OCI-LY7 (cell line): ENCODE data around the gene LINC01488.

Experiments
- CTCF ChIP-seq: fragments of 200-600 bp; sonication (generic); conservative IDR thresholded peaks from 2 replicates; pipeline ENCODE4 v1.5.1; 2014; ENCODE audit warnings: mild to moderate bottlenecking, antibody characterized with exemption, low read length, moderate library complexity, mixed read lengths
- EZH2phosphoT487 ChIP-seq: fragments of 200-600 bp; sonication (generic); IDR thresholded peaks from 2 replicates; pipeline ENCODE4 v1.6.1; 2018; ENCODE audit warnings: low read depth, borderline replicate concordance, mild to moderate bottlenecking, mixed run types, antibody characterized with exemption, low read length, moderate library complexity, mixed read lengths

- no peak for TF ChIP-seq CTCF
- no peak for TF ChIP-seq EZH2phosphoT487
Measured at GRCh38 chr11:69463995-69464960, 17.2 kb upstream of the LINC01488 start.
